Measurements from ENCODE around the gene FNDC1. TPM values are rescaled to one million over a fixed set of nuclear protein-coding genes. Genes with fewer than 3 reads are reported as not detected.
"Not testable (repeated sequence)": the region's sequence is repeated elsewhere in the genome, so short reads cannot be mapped to it uniquely, and the experiment has no call there.

Gene FNDC1
- total and polyA plus RNA-seq, 9 donors: 73.6 to 344 (median 187) TPM

GRCh38 chr6:159260208-159260607, 91.0 kb downstream of the FNDC1 start:
- Histone ChIP-seq H3K9me3 (replicated peaks; ENCODE audit: control insufficient read depth, low read depth, low read length) (no peaks in the 10 kb centered on the region), H3K27me3 (ENCODE audit: control insufficient read depth, insufficient read depth, low read length) (no peaks in the 10 kb centered on the region), H3K27ac (ENCODE audit: low read length) (no peak overlapping the region), H3K36me3 (ENCODE audit: control insufficient read depth, insufficient read depth, low read length) (peaks cover 14% of the 10 kb centered on the region), H3K4me1 (ENCODE audit: control insufficient read depth, insufficient read depth, low read length) (peaks cover 10% of the 10 kb centered on the region), H3K4me3 (ENCODE audit: low read length) (no peak overlapping the region)
- 41% methylated on average over 4 of the region's 4 CpGs for WGBS (ENCODE audit: insufficient coverage)
- peak; percentile 63 for DNase-seq

GRCh38 chr6:159261995-159262394, 92.8 kb downstream of the FNDC1 start:
- Histone ChIP-seq H3K4me3 (ENCODE audit: low read length) (no peak overlapping the region), H3K36me3 (ENCODE audit: control insufficient read depth, insufficient read depth, low read length) (peaks cover 8% of the 10 kb centered on the region), H3K4me1 (ENCODE audit: control insufficient read depth, insufficient read depth, low read length) (peaks cover 10% of the 10 kb centered on the region), H3K9me3 (replicated peaks; ENCODE audit: control insufficient read depth, low read depth, low read length) (no peaks in the 10 kb centered on the region), H3K27me3 (ENCODE audit: control insufficient read depth, insufficient read depth, low read length) (no peaks in the 10 kb centered on the region), H3K27ac (ENCODE audit: low read length) (no peak overlapping the region)
- peak; percentile 63 for DNase-seq

GRCh38 chr6:159262586-159262985, 93.4 kb downstream of the FNDC1 start:
- Histone ChIP-seq H3K27ac (ENCODE audit: low read length) (no peak overlapping the region), H3K4me1 (ENCODE audit: control insufficient read depth, insufficient read depth, low read length) (peaks cover 10% of the 10 kb centered on the region), H3K4me3 (ENCODE audit: low read length) (no peak overlapping the region), H3K27me3 (ENCODE audit: control insufficient read depth, insufficient read depth, low read length) (no peaks in the 10 kb centered on the region), H3K9me3 (replicated peaks; ENCODE audit: control insufficient read depth, low read depth, low read length) (no peaks in the 10 kb centered on the region), H3K36me3 (ENCODE audit: control insufficient read depth, insufficient read depth, low read length) (peaks cover 8% of the 10 kb centered on the region)
- no CpG with 5 or more reads among the region's 2 CpGs for WGBS (ENCODE audit: insufficient coverage)
- peak; percentile 58 for DNase-seq

- Histone ChIP-seq H3K27me3 (ENCODE audit: control insufficient read depth, insufficient read depth, low read length) (no peaks in the 10 kb centered on the region), H3K4me3 (ENCODE audit: low read length) (no peak overlapping the region), H3K4me1 (ENCODE audit: control insufficient read depth, insufficient read depth, low read length) (no peaks in the 10 kb centered on the region), H3K27ac (ENCODE audit: low read length) (no peak overlapping the region), H3K36me3 (ENCODE audit: control insufficient read depth, insufficient read depth, low read length) (peaks cover 5% of the 10 kb centered on the region), H3K9me3 (replicated peaks; ENCODE audit: control insufficient read depth, low read depth, low read length) (no peaks in the 10 kb centered on the region)
- 71% methylated on average over 1 of the region's 4 CpGs for WGBS (ENCODE audit: insufficient coverage)
- DNase-seq: peak; percentile 55
These were observed 98.0 kb downstream of the FNDC1 start for GRCh38 chr6:159267165-159267564.

GRCh38 chr6:159268511-159268910, 99.3 kb downstream of the FNDC1 start:
- H3K9me3 ChIP-seq (replicated peaks; ENCODE audit: control insufficient read depth, low read depth, low read length): no peaks in the 10 kb centered on the region
- WGBS (ENCODE audit: insufficient coverage): no CpG with 5 or more reads among the region's 1 CpG
- H3K36me3 ChIP-seq (ENCODE audit: control insufficient read depth, insufficient read depth, low read length): peaks cover 7% of the 10 kb centered on the region
- H3K27me3 ChIP-seq (ENCODE audit: control insufficient read depth, insufficient read depth, low read length): no peaks in the 10 kb centered on the region
- no peak overlapping the region for H3K4me3 ChIP-seq (ENCODE audit: low read length)
- no peak overlapping the region for H3K27ac ChIP-seq (ENCODE audit: low read length)
- no peak for DNase-seq
- no peaks in the 10 kb centered on the region for H3K4me1 ChIP-seq (ENCODE audit: control insufficient read depth, insufficient read depth, low read length)

GRCh38 chr6:159271257-159271656, 102.1 kb downstream of the FNDC1 start:
- H3K27me3 ChIP-seq (ENCODE audit: control insufficient read depth, insufficient read depth, low read length): no peaks in the 10 kb centered on the region
- no peak overlapping the region for H3K4me3 ChIP-seq (ENCODE audit: low read length)
- WGBS (ENCODE audit: insufficient coverage): 79% methylated on average over 8 of the region's 10 CpGs
- no peaks in the 10 kb centered on the region for H3K9me3 ChIP-seq (replicated peaks; ENCODE audit: control insufficient read depth, low read depth, low read length)
- no peaks in the 10 kb centered on the region for H3K4me1 ChIP-seq (ENCODE audit: control insufficient read depth, insufficient read depth, low read length)
- H3K27ac ChIP-seq (ENCODE audit: low read length): peak overlapping the region; percentile 29
- H3K36me3 ChIP-seq (ENCODE audit: control insufficient read depth, insufficient read depth, low read length): peaks cover 7% of the 10 kb centered on the region
- DNase-seq: no peak

GRCh38 chr6:159278626-159279025, 109.4 kb downstream of the FNDC1 start:
- no peak for DNase-seq
- Histone ChIP-seq H3K27me3 (ENCODE audit: control insufficient read depth, insufficient read depth, low read length) (no peaks in the 10 kb centered on the region), H3K36me3 (ENCODE audit: control insufficient read depth, insufficient read depth, low read length) (no peaks in the 10 kb centered on the region), H3K9me3 (replicated peaks; ENCODE audit: control insufficient read depth, low read depth, low read length) (no peaks in the 10 kb centered on the region), H3K4me3 (ENCODE audit: low read length) (no peak overlapping the region), H3K4me1 (ENCODE audit: control insufficient read depth, insufficient read depth, low read length) (peaks cover 19% of the 10 kb centered on the region), H3K27ac (ENCODE audit: low read length) (no peak overlapping the region)

GRCh38 chr6:159279790-159280277, 110.6 kb downstream of the FNDC1 start:
- H3K9me3 ChIP-seq (replicated peaks; ENCODE audit: control insufficient read depth, low read depth, low read length): no peaks in the 10 kb centered on the region
- WGBS (ENCODE audit: insufficient coverage): 34% methylated on average over 6 of the region's 10 CpGs
- peaks cover 19% of the 10 kb centered on the region for H3K4me1 ChIP-seq (ENCODE audit: control insufficient read depth, insufficient read depth, low read length)
- no peaks in the 10 kb centered on the region for H3K36me3 ChIP-seq (ENCODE audit: control insufficient read depth, insufficient read depth, low read length)
- no peak overlapping the region for H3K27ac ChIP-seq (ENCODE audit: low read length)
- H3K4me3 ChIP-seq (ENCODE audit: low read length): no peak overlapping the region
- DNase-seq: no peak
- no peaks in the 10 kb centered on the region for H3K27me3 ChIP-seq (ENCODE audit: control insufficient read depth, insufficient read depth, low read length)

- peak; percentile 91 for DNase-seq
- no peaks in the 10 kb centered on the region for H3K36me3 ChIP-seq (ENCODE audit: control insufficient read depth, insufficient read depth, low read length)
- peak overlapping the region; percentile 50 for H3K27ac ChIP-seq (ENCODE audit: low read length)
- H3K27me3 ChIP-seq (ENCODE audit: control insufficient read depth, insufficient read depth, low read length): no peaks in the 10 kb centered on the region
- no peak overlapping the region for H3K4me3 ChIP-seq (ENCODE audit: low read length)
- H3K9me3 ChIP-seq (replicated peaks; ENCODE audit: control insufficient read depth, low read depth, low read length): no peaks in the 10 kb centered on the region
- 22% methylated on average over 3 of the region's 5 CpGs for WGBS (ENCODE audit: insufficient coverage)
- peaks cover 19% of the 10 kb centered on the region for H3K4me1 ChIP-seq (ENCODE audit: control insufficient read depth, insufficient read depth, low read length)
These were observed 113.2 kb downstream of the FNDC1 start for GRCh38 chr6:159282421-159282820.

- peaks cover 19% of the 10 kb centered on the region for H3K4me1 ChIP-seq (ENCODE audit: control insufficient read depth, insufficient read depth, low read length)
- not testable (repeated sequence) for H3K36me3 ChIP-seq (ENCODE audit: control insufficient read depth, insufficient read depth, low read length); H3K27ac ChIP-seq (ENCODE audit: low read length); H3K4me3 ChIP-seq (ENCODE audit: low read length); H3K9me3 ChIP-seq (replicated peaks; ENCODE audit: control insufficient read depth, low read depth, low read length); DNase-seq; H3K27me3 ChIP-seq (ENCODE audit: control insufficient read depth, insufficient read depth, low read length)
These were observed 115.5 kb downstream of the FNDC1 start for GRCh38 chr6:159284661-159285060.

- WGBS (ENCODE audit: insufficient coverage): 97% methylated on average over 3 of the region's 5 CpGs
- Histone ChIP-seq H3K36me3 (ENCODE audit: control insufficient read depth, insufficient read depth, low read length) (no peaks in the 10 kb centered on the region), H3K9me3 (replicated peaks; ENCODE audit: control insufficient read depth, low read depth, low read length) (no peaks in the 10 kb centered on the region), H3K27ac (ENCODE audit: low read length) (no peak overlapping the region), H3K4me3 (ENCODE audit: low read length) (no peak overlapping the region), H3K27me3 (ENCODE audit: control insufficient read depth, insufficient read depth, low read length) (no peaks in the 10 kb centered on the region), H3K4me1 (ENCODE audit: control insufficient read depth, insufficient read depth, low read length) (no peaks in the 10 kb centered on the region)
- no peak for DNase-seq
These were observed 129.6 kb downstream of the FNDC1 start for GRCh38 chr6:159298840-159299239.
